ENCODE measurements around the gene AUTS2. TPM values are rescaled to one million over a fixed set of nuclear protein-coding genes. Genes with fewer than 3 reads are reported as not detected.

The AUTS2 gene
- total RNA-seq, 1 experiment from 2014 or later: 256 TPM

DNA sequence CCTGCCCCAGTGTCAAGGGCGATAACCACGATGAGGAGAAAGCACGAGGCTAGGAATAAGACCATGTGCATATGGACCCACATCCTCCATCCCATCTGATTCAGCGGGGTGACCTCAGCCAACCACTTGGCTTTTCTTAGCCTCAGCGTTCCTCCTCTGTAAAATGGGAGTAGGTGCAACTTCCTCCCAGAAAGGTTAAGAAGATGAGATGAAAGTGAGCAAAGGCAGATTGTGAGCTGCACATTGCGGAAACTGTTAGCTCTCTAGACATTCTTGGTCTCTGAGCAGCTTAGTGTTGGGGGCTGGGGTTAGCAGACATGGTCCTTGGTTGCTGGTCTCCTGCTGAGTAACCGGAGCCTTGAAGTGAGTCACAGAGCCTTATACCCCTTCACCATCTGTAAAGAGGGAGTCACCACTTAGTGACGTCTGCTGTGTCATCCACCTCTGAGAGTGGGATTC, 1036.4 kb downstream of the AUTS2 start:
- Histone ChIP-seq H3K4me2 (ENCODE audit: insufficient read depth, insufficient read length, low read length) (no peak overlapping the region), H2BK15ac (ENCODE audit: low read depth, low read length) (no peak overlapping the region), H2AFZ (ENCODE audit: low read length) (no peak overlapping the region), H3K4me1 (ENCODE audit: insufficient read depth, low read length) (peaks cover 8% of the 10 kb centered on the region), H2BK20ac (ENCODE audit: low read depth, low read length, poor library complexity, severe bottlenecking) (no peak overlapping the region), H3K56ac (ENCODE audit: insufficient read length, low read depth, low read length) (no peak overlapping the region), H2BK12ac (ENCODE audit: insufficient read length, low read depth, low read length) (no peak overlapping the region), H4K91ac (ENCODE audit: insufficient read length, low read depth, low read length) (no peak overlapping the region), H4K5ac (ENCODE audit: insufficient read length, low read depth, low read length) (no peak overlapping the region), H3K27me3 (ENCODE audit: insufficient read depth, low read length) (no peaks in the 10 kb centered on the region; the same call in 1 of the 2 replicates), H3K27ac (ENCODE audit: insufficient read length, low read depth, low read length) (no peak overlapping the region), H3K14ac (ENCODE audit: insufficient read depth, low read length) (no peak overlapping the region), H3K79me2 (ENCODE audit: insufficient read depth, low read length) (no peaks in the 10 kb centered on the region), H3K9ac (ENCODE audit: extremely low read depth, insufficient read length, low read length) (no peak overlapping the region), H4K20me1 (ENCODE audit: control insufficient read depth, insufficient read depth, insufficient read length) (no peaks in the 10 kb centered on the region), H3K4ac (ENCODE audit: low read depth, low read length) (no peak overlapping the region), H3K18ac (ENCODE audit: insufficient read length, low read depth, low read length) (no peak overlapping the region), H2AK5ac (ENCODE audit: insufficient read length, low read length) (no peak overlapping the region), H4K8ac (replicated peaks; ENCODE audit: insufficient read length, low read depth, low read length) (no peak overlapping the region), H3K23me2 (ENCODE audit: insufficient read length, low read depth, low read length, poor library complexity, severe bottlenecking) (no peaks in the 10 kb centered on the region), H3K23ac (ENCODE audit: insufficient read length, low read depth, low read length) (no peak overlapping the region), H3K9me3 (ENCODE audit: control insufficient read depth, low read depth, low read length) (no peaks in the 10 kb centered on the region), H2BK5ac (ENCODE audit: insufficient read length, low read length) (no peak overlapping the region), H3K79me1 (ENCODE audit: insufficient read depth, low read depth, low read length, poor library complexity, severe bottlenecking) (no peaks in the 10 kb centered on the region), H3T11ph (ENCODE audit: low read length) (no peak overlapping the region), H2BK120ac (ENCODE audit: low read depth, low read length, poor library complexity, severe bottlenecking) (no peak overlapping the region)
- H3K9me3 Mint-ChIP-seq: no peaks in the 10 kb centered on the region; a peak in 1 of 5 replicates
- no peak overlapping the region; a peak in 1 of 5 replicates for H3K4me3 Mint-ChIP-seq
- no CpG with 5 or more reads among the region's 8 CpGs for WGBS (ENCODE audit: extremely low coverage, insufficient read length, low lambda C conversion rate)
- H3K27ac Mint-ChIP-seq: no peak overlapping the region
- no peak for DNase-seq
- peaks cover 59% of the 10 kb centered on the region for H3K27me3 Mint-ChIP-seq (ENCODE audit: low read depth)
- peaks cover 67 to 71% of the 10 kb centered on the region in 2 experiments for H3K4me1 Mint-ChIP-seq
- H3K36me3 Mint-ChIP-seq (ENCODE audit: insufficient read depth in 1 of 3, low read depth in 3 of 3): peaks cover 0 to 10% (median 3%) of the 10 kb centered on the region in 3 experiments; a peak in 3 of 7 replicates
- TF ChIP-seq, protein P1, sequence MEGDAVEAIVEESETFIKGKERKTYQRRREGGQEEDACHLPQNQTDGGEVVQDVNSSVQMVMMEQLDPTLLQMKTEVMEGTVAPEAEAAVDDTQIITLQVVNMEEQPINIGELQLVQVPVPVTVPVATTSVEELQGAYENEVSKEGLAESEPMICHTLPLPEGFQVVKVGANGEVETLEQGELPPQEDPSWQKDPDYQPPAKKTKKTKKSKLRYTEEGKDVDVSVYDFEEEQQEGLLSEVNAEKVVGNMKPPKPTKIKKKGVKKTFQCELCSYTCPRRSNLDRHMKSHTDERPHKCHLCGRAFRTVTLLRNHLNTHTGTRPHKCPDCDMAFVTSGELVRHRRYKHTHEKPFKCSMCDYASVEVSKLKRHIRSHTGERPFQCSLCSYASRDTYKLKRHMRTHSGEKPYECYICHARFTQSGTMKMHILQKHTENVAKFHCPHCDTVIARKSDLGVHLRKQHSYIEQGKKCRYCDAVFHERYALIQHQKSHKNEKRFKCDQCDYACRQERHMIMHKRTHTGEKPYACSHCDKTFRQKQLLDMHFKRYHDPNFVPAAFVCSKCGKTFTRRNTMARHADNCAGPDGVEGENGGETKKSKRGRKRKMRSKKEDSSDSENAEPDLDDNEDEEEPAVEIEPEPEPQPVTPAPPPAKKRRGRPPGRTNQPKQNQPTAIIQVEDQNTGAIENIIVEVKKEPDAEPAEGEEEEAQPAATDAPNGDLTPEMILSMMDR (conservative IDR thresholded peaks at IDR 0.05): no peak

Measured in H9 (cell line).